NCI-H446 treated with DMSO at 0.1 percent for 48 hours (cell line): ENCODE results near the gene KMT2B.
"Not testable (repeated sequence)": the region's sequence is repeated elsewhere in the genome, so short reads cannot be mapped to it uniquely, and the experiment has no call there.

ENCODE experiments used
- DNase-seq: peaks from one replicate; lab custom pipeline; 2025; lab: John Stamatoyannopoulos, UW

KMT2B gene

GRCh38 chr19:35717665-35718344 lies at the start of gene KMT2B:
KMT2B (plus strand) TSS chr19:35718003; CDS start chr19:35718019, 16 bp downstream.
- peak; percentile 95 for DNase-seq

- DNase-seq: no peak
Measured at GRCh38 chr19:35669566-35669965, 48.2 kb upstream of the KMT2B start.

- no peak for DNase-seq
Measured at GRCh38 chr19:35669974-35670373, 47.8 kb upstream of the KMT2B start.

- DNase-seq: no peak
Measured at GRCh38 chr19:35670686-35671085, 47.1 kb upstream of the KMT2B start.

- no peak for DNase-seq
Measured at GRCh38 chr19:35671818-35672217, 46.0 kb upstream of the KMT2B start.

GRCh38 chr19:35673121-35673804 lies 44.5 kb upstream of the KMT2B start:
- DNase-seq: no peak

- DNase-seq: no peak
Measured at GRCh38 chr19:35675589-35676140, 42.1 kb upstream of the KMT2B start.

GRCh38 chr19:35689836-35690235 lies 28.0 kb upstream of the KMT2B start:
- DNase-seq: no peak

GRCh38 chr19:35691106-35691505 lies 26.7 kb upstream of the KMT2B start:
- DNase-seq: not testable (repeated sequence)

GRCh38 chr19:35692010-35692409 lies 25.8 kb upstream of the KMT2B start:
- no peak for DNase-seq

GRCh38 chr19:35693422-35693821 lies 24.4 kb upstream of the KMT2B start:
- no peak for DNase-seq

- DNase-seq: peak; percentile 69
Measured at GRCh38 chr19:35693835-35694599, 23.8 kb upstream of the KMT2B start.

GRCh38 chr19:35695895-35696422 lies 21.8 kb upstream of the KMT2B start:
- no peak for DNase-seq

- DNase-seq: no peak
Measured at GRCh38 chr19:35696835-35697234, 21.0 kb upstream of the KMT2B start.

- DNase-seq: peak; percentile 97
Measured at GRCh38 chr19:35702223-35703012, 15.4 kb upstream of the KMT2B start.

- DNase-seq: no peak
Measured at GRCh38 chr19:35703343-35703742, 14.5 kb upstream of the KMT2B start.

GRCh38 chr19:35704218-35704617 lies 13.6 kb upstream of the KMT2B start, which contains the start of gene ZBTB32:
ZBTB32 (plus strand) TSS chr19:35704558; CDS start chr19:35714627, 10,069 bp downstream.
- no peak for DNase-seq

GRCh38 chr19:35708391-35708790 lies 9.4 kb upstream of the KMT2B start:
- no peak for DNase-seq

GRCh38 chr19:35710784-35711723 lies 6.7 kb upstream of the KMT2B start:
- DNase-seq: no peak
